Metanephros (tissue), 1 donor: ENCODE results near the gene RSPH9. TPM values are rescaled to one million over a fixed set of nuclear protein-coding genes. Genes with fewer than 3 reads are reported as not detected.

Source experiments
- total RNA-seq: library from RNA; depleted of rRNA; stranded (reverse); fragments of >200 nt; gene quantifications from one replicate; pipeline ENCODE4 v1.2.3, GENCODE V29; 2014

RSPH9 gene, protein sequence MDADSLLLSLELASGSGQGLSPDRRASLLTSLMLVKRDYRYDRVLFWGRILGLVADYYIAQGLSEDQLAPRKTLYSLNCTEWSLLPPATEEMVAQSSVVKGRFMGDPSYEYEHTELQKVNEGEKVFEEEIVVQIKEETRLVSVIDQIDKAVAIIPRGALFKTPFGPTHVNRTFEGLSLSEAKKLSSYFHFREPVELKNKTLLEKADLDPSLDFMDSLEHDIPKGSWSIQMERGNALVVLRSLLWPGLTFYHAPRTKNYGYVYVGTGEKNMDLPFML
- total RNA-seq, result 1.2 TPM

DNA sequence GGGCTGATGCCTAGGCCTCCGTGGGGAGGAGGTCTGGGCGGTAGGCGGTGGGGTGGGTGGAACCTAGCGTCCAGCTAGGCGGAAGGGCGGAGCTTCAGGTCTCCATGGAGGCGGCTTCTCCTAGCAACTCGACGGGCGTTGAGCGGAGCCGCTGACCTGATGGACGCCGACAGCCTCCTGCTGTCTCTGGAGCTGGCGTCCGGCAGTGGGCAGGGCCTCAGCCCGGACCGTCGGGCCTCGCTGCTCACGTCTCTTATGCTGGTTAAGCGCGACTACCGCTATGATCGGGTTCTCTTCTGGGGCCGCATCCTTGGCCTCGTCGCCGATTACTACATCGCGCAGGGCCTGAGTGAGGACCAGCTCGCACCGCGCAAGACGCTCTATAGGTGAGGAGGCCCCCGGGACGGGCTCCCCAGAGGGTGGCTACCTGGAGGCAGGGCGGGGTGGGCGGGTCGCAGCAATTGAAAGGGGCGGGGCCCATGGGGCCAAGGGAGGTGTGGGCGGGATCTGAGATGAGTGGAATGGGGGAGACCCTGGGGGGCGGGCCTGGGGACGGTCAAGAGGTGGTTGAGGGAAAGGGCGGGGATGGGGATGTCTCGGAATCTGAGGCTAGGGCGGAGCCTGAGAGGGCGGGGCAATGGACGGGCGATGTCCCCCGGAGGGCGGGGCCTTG lies at the start of gene RSPH9:
RSPH9 (plus strand) TSS at position 97 of the 673 bp plus-strand sequence; CDS start at position 160, 63 bp downstream.

DNA sequence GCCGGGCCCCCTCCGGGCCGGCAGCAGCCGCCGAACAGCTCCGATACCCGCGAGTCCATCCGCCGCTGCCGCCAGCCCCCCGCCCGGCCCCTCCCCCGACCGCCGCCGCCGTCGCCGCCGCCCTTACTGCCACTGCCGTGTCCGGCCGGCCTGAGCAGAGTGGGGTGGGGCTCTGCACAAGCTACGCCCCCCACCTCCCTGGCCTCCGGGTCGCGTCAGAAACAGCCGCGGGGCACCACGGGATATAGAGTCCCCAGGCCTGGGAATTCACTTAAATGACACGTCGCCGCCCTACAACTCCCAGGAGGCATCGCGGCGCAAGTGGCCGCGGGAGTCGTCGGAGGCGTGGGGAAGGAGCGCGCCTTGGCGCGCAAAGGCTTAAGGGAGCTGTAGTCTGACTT lies 15.7 kb upstream of the RSPH9 start, which contains the start of gene GTPBP2:
GTPBP2 (minus strand) TSS at position 161 of the 401 bp plus-strand sequence; CDS start at position 59, 102 bp downstream.

DNA sequence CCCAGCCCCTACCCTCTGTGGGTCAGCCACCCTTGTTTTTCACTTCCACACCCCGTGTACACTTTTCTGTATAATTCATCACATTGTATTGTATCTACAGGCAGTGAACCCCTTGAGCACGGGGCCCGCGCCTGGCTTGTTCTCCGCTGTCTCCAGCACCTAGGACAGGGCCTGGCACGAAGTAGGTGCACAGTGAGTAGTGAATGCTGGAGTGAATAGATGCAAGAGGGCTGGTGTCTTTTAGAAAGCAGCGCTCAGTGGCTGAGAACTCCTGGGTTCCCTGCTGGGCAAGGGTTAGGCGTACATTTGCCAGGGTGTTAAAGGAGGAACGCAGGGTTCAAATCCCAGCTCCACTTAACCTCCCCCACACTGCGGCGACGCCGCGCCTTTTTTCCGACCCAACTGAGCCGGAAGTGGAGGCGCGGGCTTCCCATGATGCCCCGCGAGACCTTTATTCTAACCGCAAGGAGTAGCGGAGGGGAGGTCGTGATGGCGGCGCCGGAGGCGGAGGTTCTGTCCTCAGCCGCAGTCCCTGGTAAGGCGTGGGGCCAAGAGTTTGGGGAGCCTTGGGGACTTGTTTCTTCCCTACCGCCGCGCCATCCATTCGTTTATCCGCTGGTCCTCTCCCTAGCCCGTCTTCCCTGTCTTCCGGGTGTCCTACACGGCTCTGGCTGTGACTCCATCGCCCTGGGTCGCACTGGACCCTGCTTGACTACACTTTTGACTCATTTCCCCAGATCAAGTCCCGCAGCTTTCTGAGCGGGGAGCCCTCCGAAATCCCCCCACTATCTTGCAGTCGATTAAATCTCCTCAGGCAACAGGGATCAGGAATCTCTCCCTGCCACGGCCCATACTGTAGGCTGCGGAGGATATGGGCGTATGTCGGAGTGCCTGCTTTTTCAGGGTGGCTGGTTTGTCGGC lies 9.2 kb upstream of the RSPH9 start, which contains the start of gene MAD2L1BP:
MAD2L1BP (plus strand) TSS at position 454 of the 921 bp plus-strand sequence; CDS start at position 490, 36 bp downstream.

DNA sequence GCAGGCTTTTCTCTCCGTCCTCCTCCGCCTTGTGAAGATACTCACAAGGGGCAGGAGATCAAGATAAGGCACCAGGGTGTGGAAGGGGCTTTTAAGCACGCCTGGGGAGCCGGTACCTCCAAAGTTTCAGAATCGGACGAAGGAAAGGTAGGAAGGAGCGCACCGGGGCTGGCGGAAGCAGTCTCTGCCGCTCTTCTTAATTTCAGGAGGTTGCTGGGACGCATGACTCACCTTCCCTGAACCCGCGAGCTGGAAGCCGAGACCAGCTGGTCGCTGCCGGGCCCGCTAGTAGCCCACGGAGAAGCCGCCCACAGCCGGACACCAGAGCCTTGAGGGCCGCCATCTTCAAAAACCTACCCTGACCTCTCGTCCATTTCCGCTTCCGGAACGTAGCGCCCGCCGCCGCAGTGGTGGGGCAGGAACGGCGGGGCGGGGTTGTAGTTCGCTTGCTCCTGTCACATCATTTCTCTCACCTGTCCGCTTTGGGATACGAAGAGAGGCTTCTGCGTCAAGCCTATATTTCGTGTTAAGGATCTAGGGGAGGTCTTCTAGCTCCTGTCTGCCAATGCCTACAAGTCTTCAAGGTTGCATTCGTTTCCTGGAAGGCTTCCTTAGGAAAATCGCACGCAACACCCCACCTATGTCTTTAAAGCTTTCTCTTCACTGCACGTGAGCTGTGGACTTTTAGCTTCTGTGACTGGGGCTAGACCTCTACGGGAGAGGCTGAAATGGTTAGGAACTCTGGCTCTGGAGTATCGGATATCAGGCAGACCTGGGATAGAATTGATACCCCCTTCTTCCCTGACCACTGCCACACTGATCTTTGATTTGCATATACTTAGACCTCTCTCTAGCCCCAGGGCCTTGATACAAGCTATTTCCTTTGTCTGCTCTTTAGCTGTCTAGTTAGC lies 42.9 kb downstream of the RSPH9 start, which contains the start of gene MRPS18A:
MRPS18A (minus strand) TSS at position 355 of the 911 bp plus-strand sequence; CDS start at position 343, 12 bp downstream.

Other genes with a start within 250 kb of the RSPH9 start
- gene ABCC10, start 217.5 kb upstream of the RSPH9 start, total RNA-seq, result 18.5 TPM
- gene DLK2, start 189.5 kb upstream of the RSPH9 start, total RNA-seq, result 1.3 TPM
- gene TJAP1, start 167.5 kb upstream of the RSPH9 start, total RNA-seq, result 25.9 TPM
- gene LRRC73, start 134.7 kb upstream of the RSPH9 start, total RNA-seq, result 1.6 TPM
- 83.7 TPM for gene YIPF3, start 128.1 kb upstream of the RSPH9 start, total RNA-seq
- gene POLR1C, start 127.9 kb upstream of the RSPH9 start, total RNA-seq, result 28.6 TPM
- 27.6 TPM for gene XPO5, start 69.0 kb upstream of the RSPH9 start, total RNA-seq
- 16.2 TPM for gene POLH, start 68.9 kb upstream of the RSPH9 start, total RNA-seq
- gene GTPBP2, start 15.8 kb upstream of the RSPH9 start, total RNA-seq, result 37.1 TPM
- 20.3 TPM for gene MAD2L1BP, start 9.2 kb upstream of the RSPH9 start, total RNA-seq
- gene MRPS18A, start 42.8 kb downstream of the RSPH9 start, total RNA-seq, result 54.2 TPM
- gene VEGFA, start 125.2 kb downstream of the RSPH9 start, total RNA-seq, result 207 TPM